ENCODE results near the gene OR1F1. TPM values are rescaled to one million over a fixed set of nuclear protein-coding genes. Genes with fewer than 3 reads are reported as not detected.
A peak's percentile ranks its signal among the peaks of the same experiment; 100 is the strongest.

OR1F1 gene
- total and polyA plus RNA-seq, 11 donors, result not detected

GRCh38 chr16:3170440-3171180 is 17.4 kb upstream of the OR1F1 start:
- peak in 1 of 4 donors; percentile 48 for ATAC-seq
- TF ChIP-seq POLR2A (IDR thresholded peaks at IDR 0.05) (no peak), CTCF (IDR thresholded peaks at IDR 0.05) (no peak)

GRCh38 chr16:3171181-3171854 is 16.7 kb upstream of the OR1F1 start:
- Histone ChIP-seq H3K9me3 (no peaks in the 10 kb centered on the region), H3K27ac (no peak overlapping the region), H3K4me3 (peak overlapping the region in 8 of 12 donors; percentile 5 to 35 (median 22)), H3K36me3 (no peaks in the 10 kb centered on the region), H3K4me1 (peaks cover 0 to 41% (median 15%) of the 10 kb centered on the region in 12 donors), H3K27me3 (peaks cover 56 to 85% (median 78%) of the 10 kb centered on the region in 9 donors)
- 5 to 7% (median 6%) methylated on average over 25 to 35 of the region's 35 CpGs for WGBS, 4 donors
- peak in 1 of 4 donors; percentile 19 for ATAC-seq
- no peak for DNase-seq
- intact Hi-C loops (cut with DNase I), result no loop called here
- TF ChIP-seq CTCF (IDR thresholded peaks at IDR 0.05) (no peak), POLR2A (IDR thresholded peaks at IDR 0.05) (no peak)

More at GRCh38 chr16:3170440-3171180, 17.4 kb upstream of the OR1F1 start:
- intact Hi-C loops (cut with DNase I), result no loop called here
- DNase-seq, result peak in 1 of 5 donors; percentile 34
- peaks cover 0 to 43% (median 15%) of the 10 kb centered on the region in 12 donors for H3K4me1 ChIP-seq
- H3K9me3 ChIP-seq, result no peaks in the 10 kb centered on the region
- peak overlapping the region in 8 of 12 donors; percentile 5 to 35 (median 24) for H3K4me3 ChIP-seq
- no peak overlapping the region for H3K27ac ChIP-seq
- 1 to 4% (median 3%) methylated on average over 40 to 53 of the region's 53 CpGs for WGBS, 4 donors
- H3K27me3 ChIP-seq, result peaks cover 53 to 78% (median 71%) of the 10 kb centered on the region in 9 donors
- H3K36me3 ChIP-seq, result no peaks in the 10 kb centered on the region

GRCh38 chr16:3171855-3172593 is 16.0 kb upstream of the OR1F1 start:
- DNase-seq, result peak in 1 of 5 donors; percentile 49
- Histone ChIP-seq H3K27ac (no peak overlapping the region), H3K27me3 (peaks cover 58 to 92% (median 85%) of the 10 kb centered on the region in 9 donors)

More at GRCh38 chr16:3171855-3172593, 16.0 kb upstream of the OR1F1 start:
- peaks cover 0 to 41% (median 15%) of the 10 kb centered on the region in 12 donors for H3K4me1 ChIP-seq
- TF ChIP-seq CTCF (IDR thresholded peaks at IDR 0.05) (no peak), POLR2A (IDR thresholded peaks at IDR 0.05) (no peak)
- intact Hi-C loops (cut with DNase I), result no loop called here
- no peaks in the 10 kb centered on the region for H3K36me3 ChIP-seq
- ATAC-seq, result no peak
- no peaks in the 10 kb centered on the region for H3K9me3 ChIP-seq
- H3K4me3 ChIP-seq, result peak overlapping the region in 2 of 12 donors; percentile 6 to 35
- WGBS, 4 donors, result 7 to 11% (median 8%) methylated on average over 22 to 41 of the region's 41 CpGs
